GM21381 (cell line): Measurements from ENCODE around the gene GXYLT2.

Source experiments
- ATAC-seq: cut with Tn5 transposase; IDR thresholded peaks from one replicate; pipeline ENCODE4 v1.9.1; 2021; ENCODE audit warnings: mild to moderate bottlenecking, moderate library complexity; ENCODE audit not compliant: unreplicated experiment

Gene GXYLT2

GRCh38 chr3:72891053-72891855, 3.4 kb downstream of the GXYLT2 start:
- ATAC-seq, result no peak

- ATAC-seq, result no peak
Observed at GRCh38 chr3:72892081-72892775, 4.4 kb downstream of the GXYLT2 start.

- ATAC-seq, result no peak
Observed at GRCh38 chr3:72892870-72893269, 5.0 kb downstream of the GXYLT2 start.

GRCh38 chr3:72894976-72895552, 7.2 kb downstream of the GXYLT2 start:
- no peak for ATAC-seq

GRCh38 chr3:72896996-72897757, 9.3 kb downstream of the GXYLT2 start:
- ATAC-seq, result no peak

GRCh38 chr3:72897758-72898007, 9.8 kb downstream of the GXYLT2 start:
- ATAC-seq, result no peak

GRCh38 chr3:72899349-72899765, 11.5 kb downstream of the GXYLT2 start:
- no peak for ATAC-seq

- no peak for ATAC-seq
Observed at GRCh38 chr3:72900048-72900447, 12.2 kb downstream of the GXYLT2 start.

- no peak for ATAC-seq
Observed at GRCh38 chr3:72901840-72902239, 14.0 kb downstream of the GXYLT2 start.

- ATAC-seq, result no peak
Observed at GRCh38 chr3:72903004-72903403, 15.2 kb downstream of the GXYLT2 start.

GRCh38 chr3:72904163-72904562, 16.3 kb downstream of the GXYLT2 start:
- ATAC-seq, result no peak

- no peak for ATAC-seq
Observed at GRCh38 chr3:72906154-72906553, 18.3 kb downstream of the GXYLT2 start.

GRCh38 chr3:72907131-72907711, 19.4 kb downstream of the GXYLT2 start:
- ATAC-seq, result no peak

- no peak for ATAC-seq
Observed at GRCh38 chr3:72907731-72908620, 20.1 kb downstream of the GXYLT2 start.

- no peak for ATAC-seq
Observed at GRCh38 chr3:72909591-72909990, 21.7 kb downstream of the GXYLT2 start.

GRCh38 chr3:72912532-72912931, 24.7 kb downstream of the GXYLT2 start:
- ATAC-seq, result no peak

GRCh38 chr3:72914383-72914782, 26.5 kb downstream of the GXYLT2 start:
- ATAC-seq, result no peak

GRCh38 chr3:72916250-72916649, 28.4 kb downstream of the GXYLT2 start:
- no peak for ATAC-seq

- no peak for ATAC-seq
Observed at GRCh38 chr3:72919520-72919919, 31.7 kb downstream of the GXYLT2 start.

- ATAC-seq, result no peak
Observed at GRCh38 chr3:72924055-72924454, 36.2 kb downstream of the GXYLT2 start.
